GM12878 (cell line): ENCODE data around the gene UBXN6. TPM values are rescaled to one million over a fixed set of nuclear protein-coding genes. Genes with fewer than 3 reads are reported as not detected.

Experiments
- ATAC-seq: fragments of 200-7000 bp; cut with Tn5 transposase; 3 replicates; pipeline ENCODE4 v1.9.1; 2020; ENCODE audit warnings: mild to moderate bottlenecking, moderate library complexity
- BruUV-seq: library from RNA; stranded (reverse); fragments of 400-500 nt; replicated peaks from 2 replicates; lab custom pipeline; 2021; lab: Mats Ljungman, UMichigan
- CTCF ChIA-PET: fragments of 300-600 bp; sonication (Branson Sonifier 250); formaldehyde crosslinking; extraction: SDS; loops from one replicate; lab custom pipeline; 2021; ENCODE audit warnings: inconsistent platforms; lab: Yijun Ruan, JAX
- POLR2A ChIA-PET: fragments of 350-600 bp; formaldehyde crosslinking; extraction: SDS; loops from one replicate; lab custom pipeline; 2021; ENCODE audit warnings: inconsistent platforms; lab: Charles Lee
- RAD21 ChIA-PET: fragments of 300-600 bp; sonication (Branson Sonifier 250); formaldehyde crosslinking; loops from one replicate; lab custom pipeline; 2023; ENCODE audit warnings: antibody characterized with exemption; ENCODE audit not compliant: unreplicated experiment; lab: Charles Lee
- SMC1A ChIA-PET: fragments of 300-600 bp; sonication (Branson Sonifier 250); formaldehyde crosslinking; loops from one replicate; lab custom pipeline; 2023; ENCODE audit not compliant: unreplicated experiment, uncharacterized antibody; lab: Charles Lee
- DNase-seq: peaks from one replicate; pipeline ENCODE4 v3.0.0-alpha.2; 2011; ENCODE audit warnings: low read depth, low spot score
- FAIRE-seq: peaks from 3 replicates; lab custom pipeline; 2011; peaks lifted over from hg19 to GRCh38; lab: Jason Lieb, UNC
- H2AFZ ChIP-seq: 2 replicates; pipeline ENCODE4 v1.6.0; 2011; ENCODE audit warnings: low read depth, low read length, control low read depth; ENCODE audit not compliant: control insufficient read depth
- H3K27ac ChIP-seq: 2 replicates; pipeline ENCODE4 v1.5.1; 2011; ENCODE audit warnings: control low read depth; ENCODE audit not compliant: control insufficient read depth, insufficient read depth
- H3K27me3 ChIP-seq, 2 experiments: replicated peaks in 1 of 2; 2 replicates each; pipeline versions ENCODE4 v1.6.0 to v1.6.1; 2011; ENCODE audit warnings: low read length in 1 of 2; ENCODE audit not compliant: control insufficient read depth in 2 of 2, insufficient read depth in 2 of 2
- H3K36me3 ChIP-seq, 2 experiments: 2 replicates each; pipeline ENCODE4 v1.5.1; 2011; ENCODE audit warnings: low read length in 1 of 2; ENCODE audit not compliant: control insufficient read depth in 2 of 2, insufficient read depth in 2 of 2
- H3K4me1 ChIP-seq: 2 replicates; pipeline ENCODE4 v1.6.1; 2011; ENCODE audit warnings: mild to moderate bottlenecking, low read length, moderate library complexity, mixed read lengths; ENCODE audit not compliant: control insufficient read depth, insufficient read depth
- H3K4me2 ChIP-seq: 2 replicates; pipeline ENCODE4 v1.6.0; 2011; ENCODE audit warnings: control low read depth; ENCODE audit not compliant: control insufficient read depth, insufficient read depth
- H3K4me3 ChIP-seq: fragments of 200-600 bp; sonication (generic); 2 replicates; pipeline ENCODE4 v1.5.1; 2016
- H3K79me2 ChIP-seq: 2 replicates; pipeline ENCODE4 v1.6.0; 2011; ENCODE audit warnings: low read length; ENCODE audit not compliant: control insufficient read depth, insufficient read depth
- H3K9ac ChIP-seq: 2 replicates; pipeline ENCODE4 v1.8.0; 2011; ENCODE audit warnings: low read length, control low read depth, mixed read lengths; ENCODE audit not compliant: control insufficient read depth, insufficient read depth
- H3K9me3 ChIP-seq: replicated peaks from 3 replicates; pipeline ENCODE4 v1.5.1; 2011; ENCODE audit warnings: mild to moderate bottlenecking, low read length; ENCODE audit not compliant: control insufficient read depth, insufficient read depth
- H4K20me1 ChIP-seq: 2 replicates; pipeline ENCODE4 v1.6.0; 2011; ENCODE audit not compliant: control insufficient read depth, insufficient read depth
- BCL11A ChIP-seq: IDR thresholded peaks from 2 replicates; pipeline ENCODE4 v1.6.1; 2011; ENCODE audit warnings: low read depth, low read length
- CUX1 ChIP-seq: IDR thresholded peaks from 2 replicates; pipeline ENCODE4 v1.6.1; 2012; ENCODE audit warnings: improper control_type of control experiment, low read depth, low read length; ENCODE audit not compliant: insufficient replicate concordance
- EP300 ChIP-seq, 2 experiments: fragments of 150-350 bp in 1 of 2; IDR thresholded peaks; 2 replicates each; pipeline ENCODE4 v1.6.1; 2011 to 2012; ENCODE audit warnings: low read depth in 2 of 2, low read length in 2 of 2, borderline replicate concordance in 1 of 2, improper control_type of control experiment in 1 of 2, inconsistent platforms in 1 of 2; ENCODE audit not compliant: control insufficient read depth in 1 of 2
- IRF4 ChIP-seq: IDR thresholded peaks from 2 replicates; pipeline ENCODE4 v1.6.1; 2011; ENCODE audit warnings: low read depth, low read length
- IRF5 ChIP-seq: fragments of 450-650 bp; IDR thresholded peaks from 2 replicates; pipeline ENCODE4 v1.6.1; 2017; ENCODE audit warnings: borderline replicate concordance
- JUND ChIP-seq: IDR thresholded peaks from 2 replicates; pipeline ENCODE4 v1.6.1; 2012; ENCODE audit warnings: low read depth, mild to moderate bottlenecking, low read length, improper control_type of control experiment, moderate library complexity
- MAX ChIP-seq: IDR thresholded peaks from 2 replicates; pipeline ENCODE4 v1.6.1; 2012; ENCODE audit warnings: low read depth, low read length, improper control_type of control experiment
- MXI1 ChIP-seq: fragments of 150-350 bp; IDR thresholded peaks from 2 replicates; pipeline ENCODE4 v1.6.1; 2011; ENCODE audit warnings: low read depth, mild to moderate bottlenecking, inconsistent platforms, low read length, improper control_type of control experiment
- NR2F1 ChIP-seq: fragments of 450-650 bp; conservative IDR thresholded peaks from 2 replicates; pipeline ENCODE4 v1.6.1; 2017; ENCODE audit warnings: mild to moderate bottlenecking
- NRF1 ChIP-seq: conservative IDR thresholded peaks from 2 replicates; pipeline ENCODE4 v1.6.1; 2011; ENCODE audit warnings: mild to moderate bottlenecking, low read depth, low read length, improper control_type of control experiment
- POLR2A ChIP-seq: IDR thresholded peaks from 2 replicates; pipeline ENCODE4 v1.6.1; 2011; ENCODE audit warnings: low read depth, mild to moderate bottlenecking, low read length
- RAD21 ChIP-seq: IDR thresholded peaks from 2 replicates; pipeline ENCODE4 v1.6.1; 2011; ENCODE audit warnings: mild to moderate bottlenecking, low read depth, low read length, moderate library complexity; ENCODE audit not compliant: insufficient read depth
- SIN3A ChIP-seq: IDR thresholded peaks from 2 replicates; pipeline ENCODE4 v1.6.1; 2012; ENCODE audit warnings: low read depth, low read length, improper control_type of control experiment
- SREBF2 ChIP-seq: IDR thresholded peaks from 2 replicates; pipeline ENCODE4 v1.6.1; 2012; ENCODE audit warnings: mild to moderate bottlenecking, low read length
- TBL1XR1 ChIP-seq: IDR thresholded peaks from 2 replicates; pipeline ENCODE4 v1.6.1; 2012; ENCODE audit warnings: low read depth, low read length, improper control_type of control experiment
- ZNF207 ChIP-seq: fragments of 450-650 bp; IDR thresholded peaks from 2 replicates; pipeline ENCODE4 v1.6.1; 2014; ENCODE audit warnings: antibody characterized with exemption, mild to moderate bottlenecking, borderline replicate concordance
- WGBS: methylation state at CpG from one replicate; pipeline ENCODE4 v1.1.6; 2016; ENCODE audit warnings: low lambda C conversion rate; ENCODE audit not compliant: insufficient replicate concordance, insufficient coverage; ENCODE audit errors: missing lambda C conversion rate; 5-methylcytosine and 5-hydroxymethylcytosine counted together
- in situ Hi-C: fragments of 300-500 bp; cut with MboI; formaldehyde crosslinking; loops from 9 replicates; pipeline ENCODE4 v1.14.3; 2018; ENCODE audit warnings: mixed read lengths
- intact Hi-C: fragments of 100-400 bp; cut with micrococcal nuclease; formaldehyde crosslinking; loops from one replicate; pipeline ENCODE4 v1.14.2; 2022; ENCODE audit not compliant: unreplicated experiment
- polyA plus RNA-seq, 11 experiments: library from polyadenylated mRNA; depleted of rRNA in 4 of 11; unstranded in 6 of 11; stranded (reverse) in 5 of 11; fragments of >200 nt; fragmentation: Nextera tagmentation in 4 of 11; fragmentation: Illumina TruSeq in 1 of 11; extraction: Ambion mirVana in 4 of 11; extraction: Trizol in 1 of 11; gene quantifications; 1 replicate in 1 of 11; 2 replicates in 10 of 11; pipeline versions ENCODE4 v1.2.1 to v1.2.3, GENCODE V29; 2011 to 2016; ENCODE audit warnings: inconsistent platforms in 2 of 11, missing spikeins in 2 of 11, low read depth in 1 of 11
- total RNA-seq, 4 experiments: library from RNA; depleted of rRNA in 3 of 4; stranded (reverse); fragments of >200 nt in 3 of 4; fragmentation: Illumina TruSeq in 1 of 4; extraction: Trizol in 1 of 4; gene quantifications; 2 replicates each; pipeline versions ENCODE4 v1.2.1 to v1.2.3, GENCODE V29; 2013 to 2021

The UBXN6 gene
- total and polyA plus RNA-seq, 10 of the 15 experiments (the other 5 are each of a cell fraction or from before 2014, with no cell fraction given) = 0.47 to 50.8 (median 13.0) TPM

DNA sequence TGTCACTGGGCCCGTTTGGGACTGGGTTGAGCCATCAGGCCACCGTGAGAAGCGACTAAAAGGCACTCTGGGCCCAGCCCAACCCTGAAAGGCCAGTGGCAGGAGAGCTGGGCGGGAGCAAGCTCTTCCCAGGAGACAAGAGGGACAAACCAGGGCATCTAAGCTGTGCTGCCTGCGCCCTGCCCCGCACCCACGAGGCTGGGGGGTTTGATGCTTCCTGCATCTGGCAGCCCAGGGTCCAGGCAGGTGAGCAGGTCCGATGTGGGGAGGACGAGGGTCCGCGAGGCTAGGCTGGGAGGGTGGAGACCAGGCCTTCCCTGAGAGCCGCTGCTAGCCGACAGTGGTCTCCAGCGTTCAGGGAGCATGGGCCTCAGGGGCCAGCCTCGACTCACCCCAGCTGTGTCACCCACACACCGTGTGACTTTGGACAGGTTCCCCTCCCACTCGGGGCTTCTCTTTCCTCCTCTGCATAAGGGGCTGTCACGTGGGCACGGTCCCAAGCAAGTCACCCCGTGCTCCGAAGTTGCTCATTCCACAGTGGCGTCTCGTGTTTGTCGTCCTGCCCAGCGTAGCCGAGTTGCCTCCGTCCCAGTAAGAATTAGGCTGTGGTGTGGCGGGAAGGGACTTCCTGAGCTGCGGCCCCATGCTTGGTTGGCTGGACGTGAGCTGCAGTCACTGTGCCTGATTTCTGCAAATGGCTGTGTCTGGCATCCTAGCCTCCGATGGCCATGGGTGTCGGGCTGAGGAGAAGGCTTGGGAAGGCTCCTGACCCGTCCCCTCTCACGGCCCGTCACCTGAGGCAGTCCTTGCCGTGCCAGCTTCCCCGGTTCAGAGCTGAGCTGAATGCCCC, 44.9 kb upstream of the UBXN6 start:
- H3K79me2 ChIP-seq = no peaks in the 10 kb centered on the region
- intact Hi-C loops (no loop called here), in situ Hi-C loops (no loop called here)
- BruUV-seq = no TSS peak
- no peaks in the 10 kb centered on the region for H3K27me3 ChIP-seq
- no peak overlapping the region for H3K27ac ChIP-seq
- peaks cover 0 to 2% of the 10 kb centered on the region in 2 experiments; a peak in 2 of 4 replicates for H3K36me3 ChIP-seq
- no peak overlapping the region for H3K9ac ChIP-seq
- no peaks in the 10 kb centered on the region for H4K20me1 ChIP-seq
- ChIA-PET POLR2A (interaction anchor here (0.6 kb wide), 1 partner anchor 252 kb away, joined by 3 read pairs; no protein-coding TSS in a partner anchor), RAD21 (no interaction called here), SMC1A (no interaction called here), CTCF (no interaction called here)
- no peaks in the 10 kb centered on the region for H3K9me3 ChIP-seq
- ATAC-seq (no peak), FAIRE-seq (no peak), DNase-seq (no peak)
- WGBS = 87% methylated on average over 37 of the region's 37 CpGs
- no peak overlapping the region for H3K4me2 ChIP-seq
- H2AFZ ChIP-seq = no peak overlapping the region
- no peaks in the 10 kb centered on the region for H3K4me1 ChIP-seq
- H3K4me3 ChIP-seq = no peak overlapping the region
- TF ChIP-seq NR2F1 = no peak
- no peak for TF ChIP-seq ZNF207
- TF ChIP-seq MXI1 = no peak
- no peak for TF ChIP-seq SIN3A
- TF ChIP-seq RAD21 = no peak
- TF ChIP-seq POLR2A = no peak
- no peak for TF ChIP-seq BCL11A
- TF ChIP-seq EP300 (IDR thresholded peaks at IDR 0.05; ENCODE audit: borderline replicate concordance in 1 of 2, control insufficient read depth in 1 of 2, low read depth in 2 of 2, low read length in 2 of 2) = no peak
- no peak for TF ChIP-seq MAX
- TF ChIP-seq SREBF2 = no peak
- TF ChIP-seq TBL1XR1 = no peak
- TF ChIP-seq IRF5 = no peak
- no peak for TF ChIP-seq IRF4
- TF ChIP-seq CUX1 = no peak
- TF ChIP-seq NRF1 = no peak
- no peak for TF ChIP-seq JUND
